NT2/D1 (cell line): ENCODE measurements around the gene KIF2A.

Experiments
- SUZ12 ChIP-seq: IDR thresholded peaks from 2 replicates; pipeline ENCODE4 v1.6.1; 2011; ENCODE audit not compliant: insufficient read length, insufficient read depth; ENCODE audit errors: extremely low read depth
- YY1 ChIP-seq: IDR thresholded peaks from 2 replicates; pipeline ENCODE4 v1.6.1; 2011; ENCODE audit not compliant: insufficient read length, insufficient read depth
- ZNF274 ChIP-seq: IDR thresholded peaks from 2 replicates; pipeline ENCODE4 v1.6.1; 2011; ENCODE audit warnings: mild to moderate bottlenecking, low read depth, low read length

DNA sequence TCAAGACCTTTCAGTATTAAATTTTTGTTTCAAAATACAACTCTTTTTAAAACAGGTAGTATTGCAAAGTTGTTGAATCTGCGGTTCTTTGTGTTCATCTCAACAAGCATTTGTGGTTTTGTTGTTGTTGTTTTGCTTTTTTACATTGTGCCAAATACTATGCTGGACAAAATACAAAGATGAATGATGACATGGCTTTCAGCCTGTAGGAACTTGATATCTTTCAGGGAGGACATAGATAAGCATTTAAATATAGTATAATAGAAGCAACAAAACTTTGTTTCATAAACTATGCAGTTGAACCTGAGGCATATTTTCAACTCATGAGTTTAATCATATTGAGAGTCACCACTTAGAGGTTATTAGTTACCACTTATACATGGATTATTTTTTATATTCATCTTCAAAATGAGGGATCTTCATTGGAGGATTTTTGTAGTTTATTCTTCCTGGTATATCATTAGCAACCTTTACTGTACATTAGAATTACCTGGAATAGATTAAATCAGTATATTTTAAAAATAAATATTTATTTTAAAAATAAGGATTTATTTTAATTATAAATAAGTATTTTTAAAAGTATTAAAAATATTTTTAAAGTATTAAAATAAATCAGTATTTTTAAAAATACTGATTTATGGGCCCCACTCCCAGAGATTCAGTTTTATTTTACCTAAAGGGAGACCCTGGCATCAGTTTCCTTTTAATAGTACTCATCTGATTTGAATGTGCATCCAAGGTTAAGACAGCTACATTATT lies 42.9 kb downstream of the KIF2A start:
- no peak for TF ChIP-seq ZNF274
- TF ChIP-seq YY1, result no peak
- no peak for TF ChIP-seq SUZ12
